NB4 (cell line): ENCODE measurements around the gene DIP2C.

Experiments used
- DNase-seq: peaks from one replicate; pipeline ENCODE4 v3.0.0; 2010; ENCODE audit warnings: low read depth
- H3K4me3 ChIP-seq: one replicate; pipeline ENCODE4 v1.5.1; 2011; ENCODE audit warnings: mild to moderate bottlenecking, low read depth, low read length, moderate library complexity
- CTCF ChIP-seq: IDR thresholded peaks from one replicate; pipeline ENCODE4 v1.5.1; 2012; ENCODE audit warnings: low read depth, low read length
- MAX ChIP-seq: IDR thresholded peaks from 2 replicates; pipeline ENCODE4 v1.6.1; 2011; ENCODE audit warnings: low read depth, low read length
- MYC ChIP-seq: IDR thresholded peaks from 2 replicates; pipeline ENCODE4 v1.6.1; 2011; ENCODE audit warnings: low read depth, low read length
- POLR2A ChIP-seq: IDR thresholded peaks from 2 replicates; pipeline ENCODE4 v1.6.1; 2011; ENCODE audit warnings: mild to moderate bottlenecking; ENCODE audit not compliant: insufficient read length; ENCODE audit errors: extremely low read depth

The DIP2C gene

GRCh38 chr10:717458-717857 lies 28.0 kb upstream of the DIP2C start:
- no peak for DNase-seq
- H3K4me3 ChIP-seq, result no peak overlapping the region
- no peak for TF ChIP-seq MAX

- no peak for DNase-seq
- no peak for TF ChIP-seq MAX
- TF ChIP-seq POLR2A, result no peak
- no peak for TF ChIP-seq CTCF
- H3K4me3 ChIP-seq, result no peak overlapping the region
These were observed 27.4 kb upstream of the DIP2C start for GRCh38 chr10:716821-717220.

GRCh38 chr10:714214-714613 lies 24.7 kb upstream of the DIP2C start:
- H3K4me3 ChIP-seq, result no peak overlapping the region
- no peak for TF ChIP-seq MAX
- TF ChIP-seq POLR2A, result no peak
- no peak for TF ChIP-seq MYC
- no peak for TF ChIP-seq CTCF
- DNase-seq, result no peak

- TF ChIP-seq MAX (no peak), POLR2A (no peak)
- no peak overlapping the region for H3K4me3 ChIP-seq
- no peak for DNase-seq
These were observed 23.1 kb upstream of the DIP2C start for GRCh38 chr10:712575-712974.

GRCh38 chr10:712089-712488 lies 22.6 kb upstream of the DIP2C start:
- TF ChIP-seq POLR2A, result no peak
- no peak for TF ChIP-seq CTCF
- no peak overlapping the region for H3K4me3 ChIP-seq
- no peak for DNase-seq

GRCh38 chr10:707861-708260 lies 18.4 kb upstream of the DIP2C start:
- no peak for TF ChIP-seq POLR2A
- no peak for TF ChIP-seq MAX
- no peak for TF ChIP-seq CTCF
- no peak for TF ChIP-seq MYC
- no peak overlapping the region for H3K4me3 ChIP-seq
- no peak for DNase-seq

GRCh38 chr10:707456-707855 lies 18.0 kb upstream of the DIP2C start:
- DNase-seq, result no peak
- H3K4me3 ChIP-seq, result no peak overlapping the region
- TF ChIP-seq CTCF (no peak), POLR2A (no peak), MYC (no peak), MAX (no peak)
